ENCODE measurements around the gene PTPRJ.

PTPRJ gene

GRCh38 chr11:48024635-48025071 lies 44.3 kb downstream of the PTPRJ start:
- Histone ChIP-seq H3K36me3 (ENCODE audit: insufficient read depth, low read length) (no peaks in the 10 kb centered on the region), H3K9me3 (ENCODE audit: control insufficient read depth, insufficient read depth, low read length) (no peaks in the 10 kb centered on the region), H3K9ac (ENCODE audit: low read depth, low read length) (no peak overlapping the region), H3K4me1 (ENCODE audit: insufficient read depth, low read length) (peaks cover 8% of the 10 kb centered on the region)

DNA sequence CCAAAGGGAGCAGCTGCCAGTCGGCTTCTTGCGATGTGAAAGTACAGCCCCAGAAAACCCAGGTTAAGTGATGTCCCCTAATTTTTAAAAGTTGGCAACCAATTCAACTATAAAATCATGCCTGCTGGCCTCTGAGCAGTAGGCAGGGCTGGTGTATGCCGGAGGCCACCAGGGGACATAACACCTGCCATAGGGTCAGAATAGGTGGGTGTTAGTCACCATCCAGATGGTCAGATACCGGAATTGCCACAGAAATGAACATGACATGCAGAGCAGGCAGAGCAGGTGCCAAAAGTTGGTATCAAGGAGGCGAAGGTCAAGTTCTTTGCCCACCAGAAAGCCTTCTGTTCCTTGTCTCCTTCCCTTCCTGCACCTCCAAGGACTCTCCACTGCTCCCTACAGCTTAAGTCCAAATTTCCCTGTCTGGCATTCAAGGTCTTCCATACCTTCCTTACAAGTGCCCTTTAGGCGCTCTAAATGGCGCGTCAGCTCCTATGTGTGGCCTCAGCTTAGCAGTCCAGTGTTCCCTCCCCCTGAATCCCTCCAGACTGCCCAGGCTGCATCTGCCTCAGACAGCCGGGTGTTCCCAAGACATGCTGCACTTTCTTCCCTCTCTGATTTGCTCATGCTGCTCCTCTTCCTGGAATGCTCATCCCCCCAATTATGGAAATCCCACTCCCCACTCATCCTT lies 45.1 kb downstream of the PTPRJ start:
- H3K9ac ChIP-seq (ENCODE audit: low read depth, low read length): no peak overlapping the region
- H3K4me1 ChIP-seq (ENCODE audit: insufficient read depth, low read length): peaks cover 11% of the 10 kb centered on the region
- no peaks in the 10 kb centered on the region for H3K9me3 ChIP-seq (ENCODE audit: control insufficient read depth, insufficient read depth, low read length)
- H3K36me3 ChIP-seq (ENCODE audit: insufficient read depth, low read length): no peaks in the 10 kb centered on the region

GRCh38 chr11:48025984-48026340 lies 45.6 kb downstream of the PTPRJ start:
- Histone ChIP-seq H3K4me1 (ENCODE audit: insufficient read depth, low read length) (peaks cover 11% of the 10 kb centered on the region), H3K9me3 (ENCODE audit: control insufficient read depth, insufficient read depth, low read length) (no peaks in the 10 kb centered on the region), H3K9ac (ENCODE audit: low read depth, low read length) (no peak overlapping the region), H3K36me3 (ENCODE audit: insufficient read depth, low read length) (no peaks in the 10 kb centered on the region)

- Histone ChIP-seq H3K9ac (ENCODE audit: low read depth, low read length) (no peak overlapping the region), H3K9me3 (ENCODE audit: control insufficient read depth, insufficient read depth, low read length) (no peaks in the 10 kb centered on the region), H3K4me1 (ENCODE audit: insufficient read depth, low read length) (peaks cover 22% of the 10 kb centered on the region), H3K36me3 (ENCODE audit: insufficient read depth, low read length) (no peaks in the 10 kb centered on the region)
Measured at GRCh38 chr11:48028914-48029680, 48.7 kb downstream of the PTPRJ start.

DNA sequence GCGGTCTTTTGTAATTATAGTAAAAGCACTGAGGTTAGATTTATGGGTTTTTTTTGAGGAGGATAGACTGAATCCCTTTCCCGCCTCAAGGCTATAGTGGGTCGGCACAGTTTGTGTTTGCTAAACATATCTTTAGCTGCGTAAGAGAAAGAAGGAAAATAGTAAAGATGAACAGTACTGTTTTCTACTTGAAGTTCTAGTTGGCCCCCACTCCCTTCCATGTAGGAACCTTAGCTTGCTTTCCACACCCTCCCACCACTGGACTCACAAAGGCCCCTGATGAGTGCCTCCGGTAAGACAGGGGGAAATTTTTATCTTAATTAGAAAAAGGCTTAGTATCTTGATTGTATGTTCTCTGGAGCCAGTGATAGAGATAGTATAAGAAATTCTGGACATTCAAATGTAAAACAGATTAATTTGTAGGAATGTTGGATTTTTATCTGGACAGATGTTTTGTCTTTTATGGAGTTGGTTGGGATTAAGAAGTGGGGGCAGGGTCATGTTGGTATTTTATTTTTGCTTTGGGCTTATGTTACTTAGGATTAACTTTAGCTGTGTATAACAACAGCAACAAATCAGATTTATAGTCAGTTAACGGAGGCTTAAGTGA lies 49.4 kb downstream of the PTPRJ start:
- no peaks in the 10 kb centered on the region for H3K9me3 ChIP-seq (ENCODE audit: control insufficient read depth, insufficient read depth, low read length)
- no peak overlapping the region for H3K9ac ChIP-seq (ENCODE audit: low read depth, low read length)
- H3K36me3 ChIP-seq (ENCODE audit: insufficient read depth, low read length): no peaks in the 10 kb centered on the region
- H3K4me1 ChIP-seq (ENCODE audit: insufficient read depth, low read length): peaks cover 22% of the 10 kb centered on the region

DNA sequence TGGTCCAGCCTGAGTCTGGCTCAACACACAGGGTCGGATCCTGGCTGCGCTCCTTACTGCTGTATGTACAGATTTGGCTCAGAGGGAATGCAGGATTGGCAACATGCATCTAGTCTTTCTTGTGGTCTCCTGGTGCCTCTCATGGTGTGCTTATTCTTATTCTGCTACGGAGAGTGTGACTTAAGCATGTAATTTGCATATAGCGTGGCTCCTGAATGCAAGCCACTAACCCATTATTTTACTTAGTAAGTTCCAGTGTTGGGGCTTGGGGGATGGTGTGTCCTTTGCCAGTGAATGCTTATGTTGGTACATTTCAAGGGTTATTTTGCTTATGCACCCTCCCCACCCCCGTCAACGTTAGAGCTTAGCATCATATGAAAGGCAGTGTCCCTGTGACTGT lies 51.2 kb downstream of the PTPRJ start:
- Histone ChIP-seq H3K4me1 (ENCODE audit: insufficient read depth, low read length) (peaks cover 27% of the 10 kb centered on the region), H3K36me3 (ENCODE audit: insufficient read depth, low read length) (no peaks in the 10 kb centered on the region), H3K9ac (ENCODE audit: low read depth, low read length) (no peak overlapping the region), H3K9me3 (ENCODE audit: control insufficient read depth, insufficient read depth, low read length) (no peaks in the 10 kb centered on the region)

GRCh38 chr11:48032721-48033120 lies 52.4 kb downstream of the PTPRJ start:
- no peak overlapping the region for H3K9ac ChIP-seq (ENCODE audit: low read depth, low read length)
- H3K36me3 ChIP-seq (ENCODE audit: insufficient read depth, low read length): no peaks in the 10 kb centered on the region
- no peaks in the 10 kb centered on the region for H3K9me3 ChIP-seq (ENCODE audit: control insufficient read depth, insufficient read depth, low read length)
- H3K4me1 ChIP-seq (ENCODE audit: insufficient read depth, low read length): peaks cover 27% of the 10 kb centered on the region

- H3K4me1 ChIP-seq (ENCODE audit: insufficient read depth, low read length): peaks cover 25% of the 10 kb centered on the region
- H3K36me3 ChIP-seq (ENCODE audit: insufficient read depth, low read length): no peaks in the 10 kb centered on the region
- H3K9me3 ChIP-seq (ENCODE audit: control insufficient read depth, insufficient read depth, low read length): no peaks in the 10 kb centered on the region
- H3K9ac ChIP-seq (ENCODE audit: low read depth, low read length): no peak overlapping the region
Measured at GRCh38 chr11:48033918-48034341, 53.6 kb downstream of the PTPRJ start.

DNA sequence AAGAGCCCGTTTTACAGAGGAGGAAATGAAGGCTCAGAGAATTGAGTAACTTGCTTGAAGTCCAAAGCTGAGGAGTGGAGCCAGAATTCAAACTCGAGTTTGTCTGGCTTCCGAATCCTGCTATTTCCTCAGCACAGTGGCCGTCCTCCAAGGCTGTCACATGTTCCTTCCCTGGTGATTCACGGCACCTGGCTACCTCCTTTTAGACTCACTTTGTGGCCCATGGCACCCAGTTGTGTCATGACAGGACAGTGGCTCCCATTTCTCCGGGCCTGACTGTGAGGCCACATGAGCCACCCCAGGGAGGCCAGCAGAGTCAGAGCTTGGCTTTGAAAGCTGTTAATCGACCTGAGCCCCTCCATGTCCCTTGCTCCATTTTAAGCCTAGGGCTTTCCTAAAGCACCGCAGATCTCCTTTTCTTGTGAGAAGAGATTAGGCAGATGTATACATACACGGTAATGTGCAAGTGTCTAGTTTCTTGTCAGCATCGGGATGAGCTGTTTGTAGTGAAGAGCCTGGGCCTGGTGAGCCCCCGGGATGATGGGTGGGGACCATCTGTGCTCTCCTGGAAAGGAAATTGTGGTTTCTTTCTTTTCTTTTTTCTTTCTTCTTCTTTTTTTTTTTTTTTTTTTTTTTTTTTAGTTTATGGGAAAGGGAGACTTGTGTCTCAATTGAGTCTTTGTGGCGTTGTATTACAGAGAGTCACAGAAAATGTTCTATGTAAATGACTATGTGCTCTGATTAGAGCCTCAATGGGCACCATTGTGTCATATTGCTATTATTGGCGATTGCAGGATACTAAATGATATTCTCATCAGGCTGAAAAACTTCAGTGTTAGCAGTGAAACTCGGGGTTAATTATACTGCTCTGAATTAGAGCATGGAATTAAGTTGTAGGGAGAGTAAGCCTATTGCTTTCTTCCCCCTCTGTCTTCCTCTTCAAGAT lies 54.8 kb downstream of the PTPRJ start:
- Histone ChIP-seq H3K9me3 (ENCODE audit: control insufficient read depth, insufficient read depth, low read length) (no peaks in the 10 kb centered on the region), H3K36me3 (ENCODE audit: insufficient read depth, low read length) (no peaks in the 10 kb centered on the region), H3K4me1 (ENCODE audit: insufficient read depth, low read length) (peaks cover 15% of the 10 kb centered on the region), H3K9ac (ENCODE audit: low read depth, low read length) (no peak overlapping the region)

DNA sequence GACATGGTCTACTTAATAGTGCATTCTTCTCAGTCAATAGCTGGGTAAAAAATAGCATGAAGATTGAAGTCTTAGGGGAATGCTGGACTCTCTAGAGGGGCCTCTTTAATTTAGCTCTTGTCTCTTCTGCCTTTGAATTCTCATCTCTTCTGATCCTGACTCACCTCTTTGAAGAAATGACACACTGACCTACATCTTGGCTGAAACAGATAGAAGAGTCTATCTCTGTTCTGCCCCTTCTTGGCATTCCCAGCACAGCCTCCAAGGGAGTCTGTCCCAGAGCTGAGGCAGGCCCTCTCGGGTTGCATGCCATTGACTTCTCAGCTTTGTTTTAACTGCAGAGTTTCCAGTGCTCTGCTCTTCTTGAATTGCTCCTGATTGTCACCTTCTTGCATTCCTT lies 55.7 kb downstream of the PTPRJ start:
- no peaks in the 10 kb centered on the region for H3K36me3 ChIP-seq (ENCODE audit: insufficient read depth, low read length)
- H3K4me1 ChIP-seq (ENCODE audit: insufficient read depth, low read length): peaks cover 15% of the 10 kb centered on the region
- no peak overlapping the region for H3K9ac ChIP-seq (ENCODE audit: low read depth, low read length)
- H3K9me3 ChIP-seq (ENCODE audit: control insufficient read depth, insufficient read depth, low read length): no peaks in the 10 kb centered on the region

- H3K9ac ChIP-seq (ENCODE audit: low read depth, low read length): no peak overlapping the region
- no peaks in the 10 kb centered on the region for H3K9me3 ChIP-seq (ENCODE audit: control insufficient read depth, insufficient read depth, low read length)
- H3K4me1 ChIP-seq (ENCODE audit: insufficient read depth, low read length): peaks cover 11% of the 10 kb centered on the region
- H3K36me3 ChIP-seq (ENCODE audit: insufficient read depth, low read length): no peaks in the 10 kb centered on the region
Measured at GRCh38 chr11:48036466-48036865, 56.1 kb downstream of the PTPRJ start.

- Histone ChIP-seq H3K9ac (ENCODE audit: low read depth, low read length) (no peak overlapping the region), H3K36me3 (ENCODE audit: insufficient read depth, low read length) (no peaks in the 10 kb centered on the region), H3K9me3 (ENCODE audit: control insufficient read depth, insufficient read depth, low read length) (no peaks in the 10 kb centered on the region), H3K4me1 (ENCODE audit: insufficient read depth, low read length) (peaks cover 5% of the 10 kb centered on the region)
Measured at GRCh38 chr11:48037709-48038468, 57.5 kb downstream of the PTPRJ start.

DNA sequence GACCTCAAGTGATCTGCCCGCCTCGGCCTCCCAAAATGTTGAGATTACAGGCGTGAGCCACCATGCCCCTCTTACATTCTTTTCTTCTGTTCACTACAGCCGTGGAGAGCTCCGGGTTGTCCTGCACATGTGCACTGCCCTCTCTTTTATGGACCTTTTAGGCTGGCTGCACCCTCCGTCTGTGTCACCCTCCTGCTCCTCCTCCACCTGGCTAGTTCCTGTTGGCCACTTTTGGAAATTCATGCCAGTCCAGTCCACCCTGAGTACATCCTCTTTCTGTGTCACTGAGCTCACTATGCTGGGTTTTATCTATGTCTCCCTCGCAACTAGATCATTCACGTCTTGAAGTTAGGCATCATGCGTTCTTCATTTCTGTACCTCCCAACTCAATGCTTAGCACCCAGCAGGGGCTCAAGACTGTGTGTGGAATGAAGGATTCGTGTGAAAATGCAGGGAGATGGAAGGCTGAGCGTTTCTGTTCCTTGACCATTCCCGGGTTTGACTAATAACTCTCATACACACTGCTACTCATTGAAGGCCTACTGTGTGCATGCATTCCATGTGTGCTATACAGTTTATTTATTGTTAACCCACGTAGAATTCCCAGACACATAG lies 60.6 kb downstream of the PTPRJ start:
- no peak overlapping the region for H3K9ac ChIP-seq (ENCODE audit: low read depth, low read length)
- H3K36me3 ChIP-seq (ENCODE audit: insufficient read depth, low read length): no peaks in the 10 kb centered on the region
- H3K4me1 ChIP-seq (ENCODE audit: insufficient read depth, low read length): peaks cover 2% of the 10 kb centered on the region
- no peaks in the 10 kb centered on the region for H3K9me3 ChIP-seq (ENCODE audit: control insufficient read depth, insufficient read depth, low read length)

All from ES-I3 (cell line).